Parathyroid adenoma (tissue), 2 donors: ENCODE measurements around the gene IRF6.

Experiments
- H2AFZ ChIP-seq: fragments of 300-600 bp; sonication (generic); one replicate; pipeline ENCODE4 v1.7.0; 2017; ENCODE audit warnings: antibody characterized with exemption, mild to moderate bottlenecking
- H3K27ac ChIP-seq: fragments of 300-600 bp; sonication (generic); one replicate; pipeline ENCODE4 v1.7.0; 2017
- H3K27me3 ChIP-seq: fragments of 300-600 bp; sonication (generic); one replicate; pipeline ENCODE4 v1.7.0; 2017; ENCODE audit warnings: low read length; ENCODE audit not compliant: control insufficient read depth, insufficient read depth
- H3K36me3 ChIP-seq: fragments of 300-600 bp; sonication (generic); one replicate; pipeline ENCODE4 v1.7.0; 2017; ENCODE audit warnings: low read length; ENCODE audit not compliant: control insufficient read depth, insufficient read depth
- H3K4me1 ChIP-seq: fragments of 300-600 bp; sonication (generic); one replicate; pipeline ENCODE4 v1.7.0; 2017; ENCODE audit warnings: control low read depth
- H3K4me2 ChIP-seq: fragments of 300-600 bp; sonication (generic); one replicate; pipeline ENCODE4 v1.7.0; 2017; ENCODE audit warnings: low read length
- H3K4me3 ChIP-seq: fragments of 300-600 bp; sonication (generic); one replicate; pipeline ENCODE4 v1.7.0; 2017; ENCODE audit warnings: low read depth, low read length
- H3K79me2 ChIP-seq: fragments of 300-600 bp; sonication (generic); one replicate; pipeline ENCODE4 v1.7.0; 2017; ENCODE audit warnings: control low read depth
- H3K9ac ChIP-seq: fragments of 300-600 bp; sonication (generic); one replicate; pipeline ENCODE4 v1.7.0; 2017; ENCODE audit warnings: mild to moderate bottlenecking
- H3K9me3 ChIP-seq: fragments of 300-600 bp; sonication (generic); one replicate; pipeline ENCODE4 v1.7.0; 2017; ENCODE audit warnings: low read length; ENCODE audit not compliant: control insufficient read depth
- TF ChIP-seq, protein P1 (sequence below): fragments of 300-600 bp; sonication (generic); IDR thresholded peaks from one replicate; pipeline ENCODE4 v1.7.0; 2017; ENCODE audit warnings: antibody characterized with exemption, mild to moderate bottlenecking
- donor health status: primary hyperparathyroidism.

The IRF6 gene

DNA sequence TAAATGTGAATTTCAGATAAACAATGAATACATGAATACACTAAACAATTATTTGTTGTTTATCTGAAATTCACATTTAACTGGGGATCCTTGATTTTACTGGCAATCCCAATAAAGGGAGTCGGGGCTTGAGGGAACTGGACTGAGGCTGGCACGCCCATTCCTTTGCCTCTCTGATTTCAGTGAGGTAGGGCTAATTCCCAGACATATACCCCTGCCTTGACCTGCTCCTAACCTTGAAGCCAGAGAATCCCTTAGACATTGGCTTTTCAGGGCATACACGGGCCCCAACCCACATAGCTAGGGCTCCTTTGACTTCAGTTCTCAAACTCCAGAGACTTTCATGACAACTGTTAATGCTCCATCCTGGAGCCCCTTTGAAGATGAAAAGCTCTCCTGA is 11.0 kb upstream of the IRF6 start:
- peaks cover 3% of the 10 kb centered on the region for H3K27me3 ChIP-seq
- no peak overlapping the region for H3K4me3 ChIP-seq
- H3K9me3 ChIP-seq: no peaks in the 10 kb centered on the region
- no peaks in the 10 kb centered on the region for H3K36me3 ChIP-seq
- no peaks in the 10 kb centered on the region for H3K4me1 ChIP-seq
- no peak overlapping the region for H3K4me2 ChIP-seq
- no peak overlapping the region for H3K27ac ChIP-seq
- H2AFZ ChIP-seq: no peak overlapping the region
- TF ChIP-seq, protein P1, sequence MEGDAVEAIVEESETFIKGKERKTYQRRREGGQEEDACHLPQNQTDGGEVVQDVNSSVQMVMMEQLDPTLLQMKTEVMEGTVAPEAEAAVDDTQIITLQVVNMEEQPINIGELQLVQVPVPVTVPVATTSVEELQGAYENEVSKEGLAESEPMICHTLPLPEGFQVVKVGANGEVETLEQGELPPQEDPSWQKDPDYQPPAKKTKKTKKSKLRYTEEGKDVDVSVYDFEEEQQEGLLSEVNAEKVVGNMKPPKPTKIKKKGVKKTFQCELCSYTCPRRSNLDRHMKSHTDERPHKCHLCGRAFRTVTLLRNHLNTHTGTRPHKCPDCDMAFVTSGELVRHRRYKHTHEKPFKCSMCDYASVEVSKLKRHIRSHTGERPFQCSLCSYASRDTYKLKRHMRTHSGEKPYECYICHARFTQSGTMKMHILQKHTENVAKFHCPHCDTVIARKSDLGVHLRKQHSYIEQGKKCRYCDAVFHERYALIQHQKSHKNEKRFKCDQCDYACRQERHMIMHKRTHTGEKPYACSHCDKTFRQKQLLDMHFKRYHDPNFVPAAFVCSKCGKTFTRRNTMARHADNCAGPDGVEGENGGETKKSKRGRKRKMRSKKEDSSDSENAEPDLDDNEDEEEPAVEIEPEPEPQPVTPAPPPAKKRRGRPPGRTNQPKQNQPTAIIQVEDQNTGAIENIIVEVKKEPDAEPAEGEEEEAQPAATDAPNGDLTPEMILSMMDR: no peak
- H3K9ac ChIP-seq: no peak overlapping the region
- H3K79me2 ChIP-seq: no peaks in the 10 kb centered on the region

DNA sequence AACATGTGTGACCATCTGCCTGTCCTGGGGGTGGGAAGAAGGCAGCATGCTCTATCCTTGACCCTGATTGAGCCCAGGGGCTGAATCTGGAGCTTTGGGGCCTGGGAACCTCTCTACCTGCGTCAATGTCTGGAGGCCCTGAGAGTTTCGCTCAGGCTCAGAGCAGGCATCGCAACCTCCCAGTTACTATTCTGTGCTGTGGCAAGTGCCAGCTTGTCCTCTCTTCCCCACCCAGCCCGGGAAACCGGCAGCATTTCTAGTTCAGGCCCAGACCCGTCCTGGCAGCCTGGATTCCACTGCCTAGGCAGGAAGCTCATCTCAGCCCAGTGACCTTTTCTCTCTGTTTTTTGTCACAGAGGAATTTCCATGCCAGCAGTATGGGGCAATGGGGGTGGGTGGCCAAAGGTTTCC is 10.0 kb upstream of the IRF6 start:
- no peak overlapping the region for H3K9ac ChIP-seq

DNA sequence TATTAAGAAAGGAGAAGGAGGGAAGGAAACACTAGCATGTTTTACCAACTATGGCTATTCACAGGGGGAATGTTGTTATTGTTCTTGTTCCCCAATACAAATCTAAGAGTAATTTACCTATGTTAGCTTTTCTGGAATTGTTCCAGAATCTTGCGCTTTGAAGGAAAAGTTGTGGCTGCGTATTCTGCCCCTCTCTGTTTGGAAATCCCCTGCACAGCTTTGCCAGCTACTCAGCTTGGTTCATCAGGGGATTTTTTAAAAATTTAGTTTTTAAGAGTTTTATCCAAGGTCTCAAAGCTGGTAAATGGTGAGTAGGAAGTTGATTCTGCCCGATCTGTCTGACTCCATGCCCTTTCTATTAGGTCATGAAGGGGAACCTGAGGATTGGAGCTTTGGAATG is 9.5 kb upstream of the IRF6 start:
- H3K9me3 ChIP-seq: no peaks in the 10 kb centered on the region
- no peaks in the 10 kb centered on the region for H3K4me1 ChIP-seq
- TF ChIP-seq, protein P1: no peak
- H3K4me2 ChIP-seq: no peak overlapping the region
- H3K27me3 ChIP-seq: peaks cover 3% of the 10 kb centered on the region
- H3K36me3 ChIP-seq: no peaks in the 10 kb centered on the region
- no peak overlapping the region for H2AFZ ChIP-seq
- no peak overlapping the region for H3K4me3 ChIP-seq
- H3K9ac ChIP-seq: no peak overlapping the region
- no peaks in the 10 kb centered on the region for H3K79me2 ChIP-seq
- no peak overlapping the region for H3K27ac ChIP-seq

More for the DNA sequence above, 10.0 kb upstream of the IRF6 start:
- TF ChIP-seq, protein P1: no peak
- Histone ChIP-seq H3K9me3 (no peaks in the 10 kb centered on the region), H3K4me2 (no peak overlapping the region), H3K4me1 (no peaks in the 10 kb centered on the region), H2AFZ (no peak overlapping the region), H3K27ac (no peak overlapping the region), H3K36me3 (no peaks in the 10 kb centered on the region), H3K27me3 (peaks cover 3% of the 10 kb centered on the region), H3K4me3 (no peak overlapping the region), H3K79me2 (no peaks in the 10 kb centered on the region)

DNA sequence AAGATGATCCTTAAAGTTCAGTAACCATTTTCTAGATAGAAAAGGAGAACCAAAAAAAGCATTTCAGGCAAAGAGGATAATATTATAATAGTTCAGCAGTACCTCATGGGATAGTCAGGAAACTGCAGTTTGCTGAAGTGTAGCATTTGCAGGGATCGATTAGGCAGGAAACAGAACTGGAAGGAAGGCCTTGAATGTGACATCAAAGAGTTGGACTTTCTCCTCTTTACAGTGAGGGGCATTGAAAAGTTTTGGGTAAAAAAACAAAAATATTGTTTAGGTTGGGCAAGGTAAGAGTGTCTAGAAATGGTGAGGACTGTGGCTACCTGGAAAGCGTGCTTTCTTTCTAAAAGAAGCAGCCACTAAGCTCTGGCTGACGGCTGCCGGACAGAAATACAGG is 8.0 kb upstream of the IRF6 start:
- Histone ChIP-seq H3K9ac (no peak overlapping the region), H3K27ac (no peak overlapping the region), H3K4me2 (no peak overlapping the region), H3K4me3 (no peak overlapping the region), H2AFZ (no peak overlapping the region), H3K79me2 (no peaks in the 10 kb centered on the region), H3K9me3 (no peaks in the 10 kb centered on the region), H3K27me3 (peaks cover 3% of the 10 kb centered on the region), H3K36me3 (no peaks in the 10 kb centered on the region), H3K4me1 (no peaks in the 10 kb centered on the region)
- TF ChIP-seq, protein P1: no peak

DNA sequence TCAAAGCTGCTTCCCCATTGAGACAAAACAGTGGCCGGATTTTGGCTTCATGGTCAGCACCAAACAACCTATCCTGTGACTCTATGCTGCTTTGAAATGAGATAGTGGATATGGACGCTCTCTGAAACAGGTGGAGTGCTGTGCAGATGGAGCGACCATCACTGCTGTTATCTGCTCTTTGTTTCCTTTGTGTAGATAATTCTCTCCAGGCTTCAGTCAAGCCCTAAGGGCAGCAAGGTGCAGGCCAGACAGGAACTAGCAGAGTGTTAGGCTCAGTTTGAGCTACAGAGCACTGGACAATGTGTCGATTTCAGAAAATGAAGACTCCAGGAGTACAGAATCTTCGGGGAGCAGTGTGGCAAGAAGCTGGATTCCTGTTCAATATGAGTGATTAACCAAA is 4.8 kb upstream of the IRF6 start:
- no peaks in the 10 kb centered on the region for H3K27me3 ChIP-seq

More for the DNA sequence above, 4.8 kb upstream of the IRF6 start:
- Histone ChIP-seq H3K27ac (no peak overlapping the region), H3K9me3 (no peaks in the 10 kb centered on the region), H3K4me2 (no peak overlapping the region), H3K4me1 (no peaks in the 10 kb centered on the region), H3K4me3 (no peak overlapping the region), H3K9ac (no peak overlapping the region), H2AFZ (no peak overlapping the region), H3K79me2 (no peaks in the 10 kb centered on the region), H3K36me3 (no peaks in the 10 kb centered on the region)
- TF ChIP-seq, protein P1: no peak
